NCI-H2227 treated with DMSO at 0.1 percent for 48 hours (cell line): ENCODE measurements around the gene TOMM20.
"Not testable (repeated sequence)": the region's sequence is repeated elsewhere in the genome, so short reads cannot be mapped to it uniquely, and the experiment has no call there.

Source experiments
- DNase-seq: peaks from one replicate; lab custom pipeline; 2025; lab: John Stamatoyannopoulos, UW

Gene TOMM20

GRCh38 chr1:235101558-235102258, 26.9 kb downstream of the TOMM20 start:
- no peak for DNase-seq

GRCh38 chr1:235100194-235100772, 28.4 kb downstream of the TOMM20 start:
- DNase-seq, result no peak

GRCh38 chr1:235098991-235099390, 29.6 kb downstream of the TOMM20 start:
- no peak for DNase-seq

DNA sequence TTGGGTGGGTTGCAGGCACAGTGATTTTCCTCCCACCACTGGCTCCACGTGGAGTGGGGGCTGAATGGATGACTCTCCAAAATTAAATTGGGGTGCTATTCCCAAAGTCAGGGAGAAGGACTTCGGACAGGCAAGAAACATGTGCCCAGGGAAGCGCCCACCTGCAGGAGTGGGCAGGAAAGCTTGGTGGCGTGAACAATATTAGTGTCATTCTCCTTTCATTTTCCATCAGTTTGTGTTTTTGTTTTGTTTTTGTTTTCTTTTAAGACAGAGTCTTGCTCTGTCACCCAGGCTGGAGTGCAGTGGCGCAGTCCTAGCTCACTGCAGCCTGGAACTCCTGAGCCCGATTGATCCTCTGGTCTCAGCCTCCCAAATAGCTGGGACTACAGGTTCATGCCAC, 30.1 kb downstream of the TOMM20 start:
- no peak for DNase-seq

DNA sequence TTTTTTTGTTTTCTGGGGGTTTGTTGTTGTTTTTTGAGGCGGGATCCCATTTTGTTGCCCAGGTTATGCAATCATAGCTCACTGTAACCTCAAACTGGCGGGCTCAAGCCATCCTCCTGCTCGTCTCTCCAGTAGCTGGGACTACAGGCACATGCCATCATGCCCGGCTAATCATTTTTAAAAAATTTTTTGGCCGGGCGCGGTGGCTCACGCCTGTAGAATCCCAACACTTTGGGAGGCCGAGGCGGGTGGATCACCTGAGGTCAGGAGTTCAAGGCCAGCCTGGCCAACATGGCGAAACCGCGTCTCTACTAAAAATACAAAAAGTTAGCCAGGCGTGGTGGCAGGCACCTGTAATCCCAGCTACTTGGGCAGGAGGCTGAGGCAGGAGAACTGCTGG, 31.1 kb downstream of the TOMM20 start:
- DNase-seq, result not testable (repeated sequence)

DNA sequence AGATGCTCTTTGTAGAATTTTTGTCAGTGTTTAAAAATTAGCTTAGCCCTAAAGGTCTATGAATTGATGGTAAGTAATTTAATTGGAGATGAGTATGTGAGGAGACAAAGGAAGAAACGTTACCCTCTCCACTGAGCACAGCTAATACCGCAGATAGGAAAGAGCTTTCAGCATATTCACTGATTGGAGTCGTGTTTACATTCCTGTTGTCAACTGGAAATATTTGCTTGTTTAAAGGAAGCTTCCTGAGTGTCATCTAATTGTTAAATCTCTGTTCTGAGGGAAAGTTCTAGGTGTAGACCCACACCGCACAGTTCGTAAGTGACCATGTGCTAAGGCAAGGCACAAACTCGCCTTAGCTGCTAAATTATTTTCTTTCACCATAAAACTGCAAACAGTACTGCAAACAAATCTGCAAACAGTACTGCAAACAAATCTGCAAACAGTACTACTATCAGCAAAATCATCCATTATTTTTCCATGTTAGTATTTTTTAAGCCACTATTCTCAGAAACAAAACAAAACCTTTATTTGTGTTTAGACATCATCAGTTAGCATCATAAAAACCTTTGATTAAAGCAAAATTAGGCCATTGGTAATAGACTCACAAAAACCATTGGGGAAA, 32.6 kb downstream of the TOMM20 start:
- no peak for DNase-seq

- no peak for DNase-seq
Observed at GRCh38 chr1:235093696-235094592, 34.7 kb downstream of the TOMM20 start.

DNA sequence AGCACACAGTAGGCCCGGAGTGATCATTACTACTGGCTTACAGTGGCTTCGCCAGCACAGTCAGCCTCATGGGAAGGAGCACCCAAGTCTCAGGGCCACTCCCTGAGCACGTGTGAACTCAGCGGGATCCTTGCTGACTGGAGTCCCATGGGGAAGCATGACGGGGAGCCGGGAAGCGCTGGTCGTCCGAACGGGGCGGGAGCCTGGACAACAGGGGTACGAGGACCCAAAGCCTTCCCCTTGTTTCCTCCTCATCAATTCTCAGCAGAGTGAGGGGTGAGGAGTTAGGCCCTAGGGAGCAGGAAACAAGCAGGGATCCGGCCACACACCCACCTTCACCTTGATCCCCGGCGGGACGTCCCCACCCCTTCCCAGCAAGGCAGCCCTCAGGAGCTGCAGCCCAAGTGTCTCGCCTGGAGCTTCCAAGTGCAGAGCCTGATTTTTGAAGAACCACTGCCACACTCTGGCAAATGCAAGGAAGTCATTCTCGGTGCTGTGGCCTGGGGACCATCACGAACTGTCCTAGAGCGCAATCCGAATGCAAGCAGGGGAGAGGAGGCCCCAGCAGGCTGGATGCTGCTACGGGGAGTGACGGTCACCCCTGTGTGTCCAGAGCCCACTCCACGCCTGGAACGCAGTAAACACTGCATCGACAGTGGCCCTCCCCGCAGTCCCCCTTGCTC, 35.5 kb downstream of the TOMM20 start:
- DNase-seq, result no peak

DNA sequence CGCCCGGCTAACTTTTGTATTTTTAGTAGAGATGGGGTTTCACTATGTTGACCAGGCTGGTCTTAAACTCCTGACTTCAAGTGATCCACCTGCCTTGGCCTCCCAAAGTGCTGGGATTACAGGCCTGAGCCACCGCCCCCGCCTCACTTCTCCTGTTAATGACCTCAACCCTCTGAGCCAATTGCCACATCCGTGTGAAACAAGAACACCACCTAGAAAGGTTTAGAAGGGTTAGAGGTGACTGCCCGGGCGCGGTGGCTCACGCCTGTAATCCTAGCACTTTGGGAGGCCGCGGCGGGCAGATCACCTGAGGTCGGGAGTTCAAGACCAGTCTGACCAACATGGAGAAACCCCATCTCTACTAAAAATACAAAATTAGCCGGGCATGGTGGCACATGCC, 36.2 kb downstream of the TOMM20 start:
- DNase-seq, result not testable (repeated sequence)

DNA sequence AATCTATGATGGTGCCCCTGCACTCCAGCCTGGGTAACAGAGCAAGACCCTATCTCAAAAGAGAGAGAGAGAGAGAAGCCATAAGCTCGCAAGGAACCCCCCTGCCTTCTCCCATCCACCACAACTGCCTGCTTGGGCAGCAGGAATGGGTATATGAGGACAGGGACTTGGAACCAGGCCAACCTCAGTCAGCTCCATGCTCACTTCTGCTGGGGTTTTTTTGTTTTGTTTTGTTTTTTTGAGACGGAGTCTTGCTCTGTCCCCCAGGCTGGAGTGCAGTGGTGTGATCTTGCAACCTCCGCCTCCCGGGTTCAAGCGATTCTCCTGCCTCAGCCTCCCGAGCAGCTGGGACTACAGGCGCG, 36.6 kb downstream of the TOMM20 start:
- not testable (repeated sequence) for DNase-seq

DNA sequence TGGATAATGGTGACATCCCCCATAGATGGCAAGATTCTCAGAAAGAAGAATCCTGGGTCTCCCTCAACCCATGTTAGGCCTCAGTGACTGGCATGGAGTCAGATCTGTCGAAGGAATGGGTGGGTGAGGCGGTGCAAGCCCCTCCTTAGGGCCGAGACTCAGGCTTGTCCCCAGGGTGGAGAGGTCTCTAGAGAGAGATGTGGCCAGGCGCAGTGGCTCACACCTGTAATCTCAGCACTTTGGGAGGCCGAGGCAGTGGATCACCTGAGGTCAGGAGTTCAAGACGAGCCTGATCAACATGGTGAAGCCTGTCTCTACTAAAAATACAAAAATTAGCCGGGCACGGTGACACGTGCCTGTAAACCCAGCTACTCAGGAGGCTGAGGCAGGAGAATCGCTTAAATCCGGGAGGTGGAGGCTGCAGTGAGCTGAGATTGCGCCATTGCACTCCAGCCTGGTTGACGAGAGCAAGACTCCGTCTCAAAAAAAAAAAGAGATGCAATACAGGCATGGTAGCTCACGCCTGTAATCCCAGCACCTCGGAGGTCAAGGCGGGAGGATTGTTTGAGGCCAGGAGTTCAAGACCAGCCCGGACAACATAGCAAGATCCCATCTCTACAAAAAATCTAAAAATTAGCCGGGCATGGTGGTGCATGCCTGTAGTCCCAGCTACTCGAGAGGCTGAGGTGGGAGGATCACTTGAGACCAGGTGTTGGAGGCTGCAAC, 37.2 kb downstream of the TOMM20 start:
- DNase-seq, result not testable (repeated sequence)

- DNase-seq, result peak; percentile 59
Observed at GRCh38 chr1:235090406-235091069, 38.1 kb downstream of the TOMM20 start.

DNA sequence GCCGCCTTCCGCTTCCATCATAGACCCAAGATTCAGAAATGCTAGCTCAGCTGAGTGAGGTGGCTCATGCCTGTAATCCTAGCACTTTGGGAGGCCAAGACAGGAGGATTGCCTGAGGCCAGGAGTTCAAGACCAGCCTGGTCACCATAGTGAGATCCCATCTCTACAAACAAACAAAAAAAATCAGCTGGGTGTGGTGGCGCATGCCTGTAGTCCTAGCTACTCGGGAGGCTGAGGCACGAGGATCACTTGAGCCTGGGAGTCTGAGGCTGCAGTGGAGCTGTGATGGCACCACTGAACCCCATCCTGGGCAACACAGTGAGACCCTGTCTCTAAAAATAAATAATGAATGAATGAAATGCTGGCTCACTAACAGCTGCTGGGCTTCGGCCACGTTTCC, 39.7 kb downstream of the TOMM20 start:
- no peak for DNase-seq

GRCh38 chr1:235088430-235088829, 40.2 kb downstream of the TOMM20 start:
- DNase-seq, result no peak

GRCh38 chr1:235087906-235088305, 40.7 kb downstream of the TOMM20 start:
- no peak for DNase-seq

GRCh38 chr1:235085411-235086117, 43.1 kb downstream of the TOMM20 start:
- DNase-seq, result not testable (repeated sequence)

- not testable (repeated sequence) for DNase-seq
Observed at GRCh38 chr1:235080788-235081187, 47.8 kb downstream of the TOMM20 start.

- DNase-seq, result not testable (repeated sequence)
Observed at GRCh38 chr1:235080297-235080657, 48.4 kb downstream of the TOMM20 start.

GRCh38 chr1:235079443-235080296, 49.0 kb downstream of the TOMM20 start:
- DNase-seq, result peak; percentile 18
